Calu3 (cell line): Measurements from ENCODE around the gene GOLGA2. TPM values are rescaled to one million over a fixed set of nuclear protein-coding genes. Genes with fewer than 3 reads are reported as not detected.

Experiments used
- BruUV-seq: library from RNA; stranded (reverse); fragments of 400-500 nt; replicated peaks from 2 replicates; lab custom pipeline; 2021; lab: Mats Ljungman, UMichigan
- CTCF ChIA-PET: fragments of 300-600 bp; sonication (Branson Sonifier 250); formaldehyde crosslinking; loops from one replicate; lab custom pipeline; 2022; ENCODE audit warnings: antibody characterized with exemption; lab: Charles Lee
- DNase-seq: peaks from one replicate; pipeline ENCODE4 v3.0.0; 2022
- H3K27ac Mint-ChIP-seq: one replicate; pipeline ENCODE4 v1.8.0; 2022; ENCODE audit warnings: mixed read lengths; ENCODE audit not compliant: unreplicated experiment
- H3K27me3 Mint-ChIP-seq: one replicate; pipeline ENCODE4 v1.8.0; 2022; ENCODE audit warnings: mixed read lengths; ENCODE audit not compliant: unreplicated experiment
- H3K36me3 Mint-ChIP-seq: one replicate; pipeline ENCODE4 v1.8.0; 2022; ENCODE audit warnings: mild to moderate bottlenecking, moderate library complexity, mixed read lengths; ENCODE audit not compliant: insufficient read depth, unreplicated experiment
- H3K4me1 Mint-ChIP-seq: one replicate; pipeline ENCODE4 v1.8.0; 2022; ENCODE audit warnings: mild to moderate bottlenecking, low read depth, mixed read lengths; ENCODE audit not compliant: unreplicated experiment
- H3K4me3 Mint-ChIP-seq: one replicate; pipeline ENCODE4 v1.8.0; 2022; ENCODE audit warnings: mild to moderate bottlenecking, low read depth, moderate library complexity, mixed read lengths; ENCODE audit not compliant: unreplicated experiment
- H3K9me3 Mint-ChIP-seq: one replicate; pipeline ENCODE4 v1.8.0; 2022; ENCODE audit warnings: low read depth, mixed read lengths; ENCODE audit not compliant: unreplicated experiment
- CTCF ChIP-seq: fragments of 200-600 bp; IDR thresholded peaks from one replicate; pipeline ENCODE4 v1.8.0; 2022; ENCODE audit warnings: antibody characterized with exemption; ENCODE audit not compliant: unreplicated experiment
- intact Hi-C: fragments of 100-400 bp; cut with micrococcal nuclease; formaldehyde crosslinking; loops from one replicate; pipeline ENCODE4 v1.10.0; 2022; ENCODE audit not compliant: unreplicated experiment
- total RNA-seq: library from RNA; stranded (reverse); gene quantifications from 2 replicates; pipeline ENCODE4 v1.2.3, GENCODE V29; 2022

The GOLGA2 gene
- total RNA-seq, 1 experiment from 2014 or later = 69.6 TPM

GRCh38 chr9:128322404-128323211 lies 46.8 kb upstream of the GOLGA2 start, which contains the start of the genes COQ4 and TRUB2:
TSS of gene COQ4 (plus strand) at chr9:128322839. CDS start at chr9:128322859, 20 bp downstream.
TSS of gene TRUB2 (minus strand) at chr9:128322447. CDS start at chr9:128322408, 39 bp downstream.
- no peak for TF ChIP-seq CTCF
- H3K4me1 Mint-ChIP-seq = no peaks in the 10 kb centered on the region
- TSS peak; percentile 62 for BruUV-seq
- H3K9me3 Mint-ChIP-seq = no peaks in the 10 kb centered on the region
- H3K27me3 Mint-ChIP-seq = no peaks in the 10 kb centered on the region
- intact Hi-C loops = no loop called here
- peak within 1 kb of the TSS; percentile 96 for H3K27ac Mint-ChIP-seq
- H3K4me3 Mint-ChIP-seq = peak within 1 kb of the TSS; percentile 89
- CTCF ChIA-PET = no interaction called here
- H3K36me3 Mint-ChIP-seq = peaks cover 21% of the 10 kb centered on the region
- peak; percentile 90 for DNase-seq

- H3K9me3 Mint-ChIP-seq = no peaks in the 10 kb centered on the region
- intact Hi-C loops = no loop called here
- CTCF ChIA-PET = no interaction called here
- no peak for TF ChIP-seq CTCF
- no peak for DNase-seq
- TSS peak; percentile 67 for BruUV-seq
- H3K4me1 Mint-ChIP-seq = no peaks in the 10 kb centered on the region
- peaks cover 21% of the 10 kb centered on the region for H3K36me3 Mint-ChIP-seq
- H3K4me3 Mint-ChIP-seq = peak overlapping the region; percentile 89
- peak overlapping the region; percentile 96 for H3K27ac Mint-ChIP-seq
- no peaks in the 10 kb centered on the region for H3K27me3 Mint-ChIP-seq
Observed at GRCh38 chr9:128321879-128322403, 46.1 kb upstream of the GOLGA2 start.

GRCh38 chr9:128321343-128321742 lies 45.5 kb upstream of the GOLGA2 start:
- intact Hi-C loops = no loop called here
- Mint-ChIP-seq H3K27me3 (no peaks in the 10 kb centered on the region), H3K9me3 (no peaks in the 10 kb centered on the region), H3K4me3 (peak overlapping the region; percentile 89), H3K4me1 (no peaks in the 10 kb centered on the region), H3K36me3 (peaks cover 21% of the 10 kb centered on the region), H3K27ac (peak overlapping the region; percentile 96)
- no peak for DNase-seq
- CTCF ChIA-PET = no interaction called here
- no peak for TF ChIP-seq CTCF
- no TSS peak for BruUV-seq

GRCh38 chr9:128317629-128318028 lies 41.8 kb upstream of the GOLGA2 start:
- no peaks in the 10 kb centered on the region for H3K9me3 Mint-ChIP-seq
- CTCF ChIA-PET = no interaction called here
- DNase-seq = no peak
- H3K36me3 Mint-ChIP-seq = peaks cover 22% of the 10 kb centered on the region
- no peak overlapping the region for H3K4me3 Mint-ChIP-seq
- intact Hi-C loops = no loop called here
- TF ChIP-seq CTCF = no peak
- H3K4me1 Mint-ChIP-seq = no peaks in the 10 kb centered on the region
- no peaks in the 10 kb centered on the region for H3K27me3 Mint-ChIP-seq
- no TSS peak for BruUV-seq
- no peak overlapping the region for H3K27ac Mint-ChIP-seq
